GM12801 (cell line): Measurements from ENCODE around the gene EIPR1.

Source experiments
- TF ChIP-seq, protein P1 (sequence below): IDR thresholded peaks from one replicate; pipeline ENCODE4 v1.5.1; 2011; ENCODE audit warnings: control low read depth; ENCODE audit not compliant: insufficient read length; ENCODE audit errors: extremely low read depth

The EIPR1 gene

GRCh38 chr2:3314626-3315025, 63.0 kb downstream of the EIPR1 start:
- TF ChIP-seq, protein P1, sequence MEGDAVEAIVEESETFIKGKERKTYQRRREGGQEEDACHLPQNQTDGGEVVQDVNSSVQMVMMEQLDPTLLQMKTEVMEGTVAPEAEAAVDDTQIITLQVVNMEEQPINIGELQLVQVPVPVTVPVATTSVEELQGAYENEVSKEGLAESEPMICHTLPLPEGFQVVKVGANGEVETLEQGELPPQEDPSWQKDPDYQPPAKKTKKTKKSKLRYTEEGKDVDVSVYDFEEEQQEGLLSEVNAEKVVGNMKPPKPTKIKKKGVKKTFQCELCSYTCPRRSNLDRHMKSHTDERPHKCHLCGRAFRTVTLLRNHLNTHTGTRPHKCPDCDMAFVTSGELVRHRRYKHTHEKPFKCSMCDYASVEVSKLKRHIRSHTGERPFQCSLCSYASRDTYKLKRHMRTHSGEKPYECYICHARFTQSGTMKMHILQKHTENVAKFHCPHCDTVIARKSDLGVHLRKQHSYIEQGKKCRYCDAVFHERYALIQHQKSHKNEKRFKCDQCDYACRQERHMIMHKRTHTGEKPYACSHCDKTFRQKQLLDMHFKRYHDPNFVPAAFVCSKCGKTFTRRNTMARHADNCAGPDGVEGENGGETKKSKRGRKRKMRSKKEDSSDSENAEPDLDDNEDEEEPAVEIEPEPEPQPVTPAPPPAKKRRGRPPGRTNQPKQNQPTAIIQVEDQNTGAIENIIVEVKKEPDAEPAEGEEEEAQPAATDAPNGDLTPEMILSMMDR, result no peak

- TF ChIP-seq, protein P1, result no peak
These were observed 63.7 kb downstream of the EIPR1 start for GRCh38 chr2:3313781-3314375.

- TF ChIP-seq, protein P1, result no peak
These were observed 64.9 kb downstream of the EIPR1 start for GRCh38 chr2:3312576-3313345.

DNA sequence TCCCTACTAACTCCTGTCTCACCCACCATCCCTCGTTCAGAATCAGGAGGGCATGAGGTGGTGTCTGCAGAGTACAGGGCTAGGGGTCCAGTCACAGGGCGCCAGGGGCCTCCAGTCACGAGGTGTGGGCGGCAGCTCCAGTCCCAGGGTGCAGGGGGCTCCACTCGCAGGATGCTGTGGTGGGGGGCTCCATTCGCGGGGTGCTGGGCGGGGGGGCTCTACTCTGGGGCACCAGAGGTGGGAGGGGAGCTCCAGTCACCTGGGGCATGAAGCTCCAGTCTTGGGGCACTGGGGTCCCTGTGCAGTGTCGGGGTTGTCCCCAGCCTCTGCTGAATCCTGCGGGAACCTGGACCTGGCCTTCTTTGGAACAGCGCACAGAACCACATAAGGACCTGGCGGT, 66.0 kb downstream of the EIPR1 start:
- TF ChIP-seq, protein P1, result no peak

GRCh38 chr2:3309496-3310355, 67.9 kb downstream of the EIPR1 start:
- TF ChIP-seq, protein P1, result no peak

DNA sequence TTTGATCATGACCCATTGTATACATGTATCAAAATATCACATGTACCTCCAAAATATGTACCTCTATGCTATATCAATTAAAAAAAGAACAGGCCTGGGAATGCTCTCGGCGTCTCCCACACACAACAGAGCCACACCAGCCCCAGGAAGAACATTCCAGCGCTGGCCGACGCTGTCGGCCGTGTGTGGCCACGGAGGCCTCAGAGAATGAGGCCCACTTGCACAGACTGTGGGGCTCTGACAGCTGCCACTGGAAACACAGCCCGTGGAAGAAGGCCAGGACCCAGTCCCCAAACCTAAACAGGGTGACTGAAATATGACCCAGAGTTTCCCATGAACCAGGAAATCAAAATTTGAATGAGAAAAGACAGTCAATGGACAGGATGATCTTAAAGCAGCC, 69.7 kb downstream of the EIPR1 start:
- TF ChIP-seq, protein P1, result no peak

DNA sequence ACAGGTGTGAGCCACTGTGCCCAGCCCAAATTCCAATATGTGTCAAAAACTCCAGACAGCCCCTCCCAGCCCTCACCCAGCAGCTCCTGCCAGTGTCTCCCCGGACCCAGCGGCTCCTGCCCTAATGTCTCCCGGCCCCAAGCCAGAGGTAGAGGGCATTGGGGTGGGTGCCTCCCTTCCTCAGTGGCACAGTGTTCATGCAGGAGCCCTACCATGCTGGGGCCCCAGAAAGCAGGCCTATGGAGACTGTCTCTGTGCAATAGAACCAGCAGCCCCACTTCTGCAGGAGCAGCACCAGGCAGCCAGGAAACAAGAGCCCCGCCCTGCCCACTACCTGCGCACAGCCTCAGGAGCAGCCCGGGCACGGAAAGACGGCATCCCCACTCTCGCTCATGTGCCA, 70.4 kb downstream of the EIPR1 start:
- TF ChIP-seq, protein P1, result no peak
